Natural killer cell (primary cell): ENCODE results near the gene OR8D1. TPM values are rescaled to one million over a fixed set of nuclear protein-coding genes. Genes with fewer than 3 reads are reported as not detected.
A peak's percentile ranks its signal among the peaks of the same experiment; 100 is the strongest.
"Not testable (repeated sequence)": the region's sequence is repeated elsewhere in the genome, so short reads cannot be mapped to it uniquely, and the experiment has no call there.

Experiments
- ATAC-seq, 3 donors: fragments of 150-1000 bp in 2 of 3; fragments of 200-7000 bp in 1 of 3; cut with Tn5 transposase; 1 replicate in 1 of 3; 2 replicates in 2 of 3; pipeline ENCODE4 v1.10.0; 2021; ENCODE audit warnings: mild to moderate bottlenecking in 2 of 3, moderate library complexity in 2 of 3
- DNase-seq, 2 donors: peaks; one replicate each; pipeline versions ENCODE4 v3.0.0 to v3.0.0-alpha.2; 2013 to 2021; ENCODE audit warnings: mixed read lengths in 1 of 2
- H3K27ac ChIP-seq: one replicate; pipeline ENCODE4 v1.5.1; 2013; ENCODE audit warnings: mild to moderate bottlenecking, low read length
- H3K27me3 ChIP-seq: one replicate; pipeline ENCODE4 v1.6.1; 2013; ENCODE audit warnings: low read length; ENCODE audit not compliant: control insufficient read depth, insufficient read depth
- H3K36me3 ChIP-seq: one replicate; pipeline ENCODE4 v1.6.1; 2013; ENCODE audit warnings: low read length; ENCODE audit not compliant: control insufficient read depth, insufficient read depth
- H3K4me1 ChIP-seq: one replicate; pipeline ENCODE4 v1.6.1; 2013; ENCODE audit warnings: low read length; ENCODE audit not compliant: control insufficient read depth, insufficient read depth
- H3K4me3 ChIP-seq: one replicate; pipeline ENCODE4 v1.5.1; 2013; ENCODE audit warnings: low read length
- H3K9me3 ChIP-seq: one replicate; pipeline ENCODE4 v1.6.1; 2013; ENCODE audit warnings: low read length; ENCODE audit not compliant: control insufficient read depth, insufficient read depth
- H3K27ac Mint-ChIP-seq, 2 donors: one replicate each; pipeline ENCODE4 v1.8.0; 2022; ENCODE audit warnings: mild to moderate bottlenecking in 2 of 2, mixed read lengths in 2 of 2, moderate library complexity in 1 of 2
- H3K27me3 Mint-ChIP-seq, 2 donors: one replicate each; pipeline ENCODE4 v1.8.0; 2022; ENCODE audit warnings: low read depth in 2 of 2, mixed read lengths in 2 of 2
- H3K36me3 Mint-ChIP-seq: one replicate; pipeline ENCODE4 v1.8.0; 2022; ENCODE audit warnings: mixed read lengths
- H3K4me1 Mint-ChIP-seq, 2 donors: one replicate each; pipeline ENCODE4 v1.8.0; 2022; ENCODE audit warnings: mixed read lengths in 2 of 2
- H3K4me3 Mint-ChIP-seq: one replicate; pipeline ENCODE4 v1.8.0; 2022; ENCODE audit warnings: mild to moderate bottlenecking, moderate library complexity, mixed read lengths
- H3K9me3 Mint-ChIP-seq, 2 donors: one replicate each; pipeline ENCODE4 v1.8.0; 2022; ENCODE audit warnings: mixed read lengths in 2 of 2
- CTCF ChIP-seq: fragments of 200-600 bp; IDR thresholded peaks from one replicate; pipeline ENCODE4 v1.8.0; 2022; ENCODE audit warnings: antibody characterized with exemption
- WGBS: methylation state at CpG from one replicate; pipeline ENCODE4 v1.1.7; 2013; ENCODE audit warnings: missing lambda C conversion rate; ENCODE audit not compliant: insufficient coverage; 5-methylcytosine and 5-hydroxymethylcytosine counted together
- intact Hi-C: fragments of 100-400 bp; cut with micrococcal nuclease; formaldehyde crosslinking; loops from one replicate; pipeline ENCODE4 v1.14.2; 2022
- total RNA-seq, 4 donors: library from RNA; stranded (reverse); fragments of 120-200 nt in 1 of 4; gene quantifications; one replicate each; pipeline versions ENCODE4 v1.2.3 to v1.2.4, GENCODE V29; 2013 to 2022

OR8D1 gene
- total RNA-seq, 3 donors from 2014 or later (not counting 1 experiment from before 2014, with no cell fraction given), result not detected

- ATAC-seq, result peak; percentile 24 to 81 (median 55)
- no peaks in the 10 kb centered on the region for H3K36me3 ChIP-seq
- no peak for TF ChIP-seq CTCF
- H3K4me3 ChIP-seq, result no peak overlapping the region
- peaks cover 12 to 18% of the 10 kb centered on the region in 2 donors for H3K4me1 Mint-ChIP-seq
- no peak overlapping the region for H3K4me3 Mint-ChIP-seq
- no peaks in the 10 kb centered on the region for H3K36me3 Mint-ChIP-seq
- H3K27me3 Mint-ChIP-seq, result no peaks in the 10 kb centered on the region
- H3K27me3 ChIP-seq, result no peaks in the 10 kb centered on the region
- H3K9me3 ChIP-seq, result no peaks in the 10 kb centered on the region
- intact Hi-C loops, result no loop called here
- H3K27ac ChIP-seq, result no peak overlapping the region
- H3K9me3 Mint-ChIP-seq, result no peaks in the 10 kb centered on the region
- DNase-seq, result no peak
- H3K27ac Mint-ChIP-seq, result no peak overlapping the region
- H3K4me1 ChIP-seq, result peaks cover 10% of the 10 kb centered on the region
- WGBS, result 8% methylated on average over 1 of the region's 1 CpG
Measured at GRCh38 chr11:124276081-124276480, 37.7 kb downstream of the OR8D1 start.

GRCh38 chr11:124274000-124274399, 39.7 kb downstream of the OR8D1 start:
- Histone ChIP-seq H3K27me3 (no peaks in the 10 kb centered on the region), H3K4me1 (peaks cover 10% of the 10 kb centered on the region), H3K27ac (no peak overlapping the region), H3K36me3 (no peaks in the 10 kb centered on the region), H3K4me3 (no peak overlapping the region), H3K9me3 (no peaks in the 10 kb centered on the region)
- Mint-ChIP-seq H3K27me3 (no peaks in the 10 kb centered on the region), H3K27ac (no peak overlapping the region), H3K9me3 (no peaks in the 10 kb centered on the region), H3K4me1 (peaks cover 12 to 18% of the 10 kb centered on the region in 2 donors), H3K4me3 (no peak overlapping the region), H3K36me3 (no peaks in the 10 kb centered on the region)
- DNase-seq (no peak), ATAC-seq (no peak)
- intact Hi-C loops, result no loop called here
- 100% methylated on average over 2 of the region's 2 CpGs for WGBS
- no peak for TF ChIP-seq CTCF

GRCh38 chr11:124270886-124271285, 42.9 kb downstream of the OR8D1 start:
- H3K4me3 Mint-ChIP-seq, H3K9me3 Mint-ChIP-seq, H3K36me3 ChIP-seq, H3K27ac ChIP-seq, H3K36me3 Mint-ChIP-seq, DNase-seq, H3K27me3 Mint-ChIP-seq, H3K4me3 ChIP-seq, H3K4me1 Mint-ChIP-seq, H3K27me3 ChIP-seq, H3K27ac Mint-ChIP-seq, H3K9me3 ChIP-seq, H3K4me1 ChIP-seq, intact Hi-C loops, ATAC-seq: not testable (repeated sequence)
- 81% methylated on average over 5 of the region's 7 CpGs for WGBS

GRCh38 chr11:124265041-124265440, 48.7 kb downstream of the OR8D1 start:
- H3K4me3 ChIP-seq, H3K4me3 Mint-ChIP-seq, H3K4me1 ChIP-seq, H3K9me3 ChIP-seq, H3K27ac Mint-ChIP-seq, H3K36me3 ChIP-seq, DNase-seq, H3K27ac ChIP-seq, H3K27me3 ChIP-seq, H3K36me3 Mint-ChIP-seq, H3K27me3 Mint-ChIP-seq, intact Hi-C loops, H3K9me3 Mint-ChIP-seq, ATAC-seq, H3K4me1 Mint-ChIP-seq: not testable (repeated sequence)
- WGBS, result 66% methylated on average over 2 of the region's 4 CpGs

- intact Hi-C loops, result no loop called here
Measured at GRCh38 chr11:124256076-124256475, 57.7 kb downstream of the OR8D1 start, which contains the start of gene OR8G5. TSS of gene OR8G5 (plus strand) at chr11:124256376. CDS start at chr11:124264932, 8,556 bp downstream.

More at GRCh38 chr11:124256076-124256475, 57.7 kb downstream of the OR8D1 start, which contains the start of gene OR8G5:
- 73% methylated on average over 4 of the region's 4 CpGs for WGBS
- no peak within 1 kb of the TSS for H3K4me3 Mint-ChIP-seq
- peaks cover 0 to 2% of the 10 kb centered on the region in 2 donors for H3K9me3 Mint-ChIP-seq
- Histone ChIP-seq H3K27me3 (no peaks in the 10 kb centered on the region), H3K27ac (no peak within 1 kb of the TSS), H3K4me1 (no peaks in the 10 kb centered on the region), H3K36me3 (no peaks in the 10 kb centered on the region), H3K9me3 (no peaks in the 10 kb centered on the region), H3K4me3 (no peak within 1 kb of the TSS)
- no peak for TF ChIP-seq CTCF
- no peaks in the 10 kb centered on the region for H3K4me1 Mint-ChIP-seq
- DNase-seq (no peak), ATAC-seq (no peak)
- no peaks in the 10 kb centered on the region for H3K36me3 Mint-ChIP-seq
- no peak within 1 kb of the TSS for H3K27ac Mint-ChIP-seq
- peaks cover 0 to 11% of the 10 kb centered on the region in 2 donors for H3K27me3 Mint-ChIP-seq
